Astrocyte (in vitro differentiated cells and primary cell): ENCODE data around the gene STX16. TPM values are rescaled to one million over a fixed set of nuclear protein-coding genes. Genes with fewer than 3 reads are reported as not detected.
A peak's percentile ranks its signal among the peaks of the same experiment; 100 is the strongest.

ENCODE experiments used
- DNase-seq: peaks from one replicate; pipeline ENCODE4 v3.0.0-alpha.2; 2010; ENCODE audit warnings: low read depth
- FAIRE-seq: peaks from 2 replicates; lab custom pipeline; 2011; peaks lifted over from hg19 to GRCh38; lab: Jason Lieb, UNC
- H2AFZ ChIP-seq: 2 replicates; pipeline ENCODE4 v1.6.0; 2012; ENCODE audit warnings: low read depth, low read length, inconsistent platforms
- H3K27ac ChIP-seq: 2 replicates; pipeline ENCODE4 v1.5.1; 2011; ENCODE audit warnings: low read depth, low read length, inconsistent platforms
- H3K27me3 ChIP-seq: 2 replicates; pipeline ENCODE4 v1.6.0; 2011; ENCODE audit warnings: low read length, inconsistent platforms; ENCODE audit not compliant: insufficient read depth
- H3K36me3 ChIP-seq: 2 replicates; pipeline ENCODE4 v1.5.1; 2011; ENCODE audit warnings: low read length, inconsistent platforms; ENCODE audit not compliant: insufficient read depth
- H3K4me1 ChIP-seq: 2 replicates; pipeline ENCODE4 v1.5.1; 2011; ENCODE audit warnings: low read length, inconsistent platforms; ENCODE audit not compliant: insufficient read depth
- H3K4me2 ChIP-seq: 2 replicates; pipeline ENCODE4 v1.6.0; 2012; ENCODE audit warnings: low read length, inconsistent platforms
- H3K4me3 ChIP-seq: 2 replicates; pipeline ENCODE4 v1.5.1; 2011; ENCODE audit warnings: low read depth, mild to moderate bottlenecking, low read length, inconsistent platforms; ENCODE audit not compliant: insufficient read depth
- H3K79me2 ChIP-seq: 2 replicates; pipeline ENCODE4 v1.6.0; 2012; ENCODE audit warnings: mild to moderate bottlenecking, low read length, inconsistent platforms; ENCODE audit not compliant: insufficient read depth
- H3K9ac ChIP-seq: 2 replicates; pipeline ENCODE4 v1.6.0; 2012; ENCODE audit warnings: mild to moderate bottlenecking, low read length, inconsistent platforms
- H3K9me3 ChIP-seq: 2 replicates; pipeline ENCODE4 v1.5.1; 2012; ENCODE audit warnings: low read depth, mild to moderate bottlenecking, low read length, inconsistent platforms; ENCODE audit not compliant: insufficient read depth
- H4K20me1 ChIP-seq: 2 replicates; pipeline ENCODE4 v1.6.0; 2012; ENCODE audit warnings: low read length, inconsistent platforms; ENCODE audit not compliant: insufficient read depth
- H3K27ac Mint-ChIP-seq: one replicate; pipeline ENCODE4 v1.8.0; 2021; ENCODE audit warnings: mild to moderate bottlenecking, mixed read lengths; ENCODE audit not compliant: unreplicated experiment
- H3K27me3 Mint-ChIP-seq: one replicate; pipeline ENCODE4 v1.8.0; 2021; ENCODE audit warnings: low read depth, mixed read lengths; ENCODE audit not compliant: unreplicated experiment
- H3K36me3 Mint-ChIP-seq: one replicate; pipeline ENCODE4 v1.8.0; 2021; ENCODE audit warnings: low read depth, mixed read lengths; ENCODE audit not compliant: unreplicated experiment
- H3K4me1 Mint-ChIP-seq: one replicate; pipeline ENCODE4 v1.8.0; 2021; ENCODE audit warnings: low read depth, mixed read lengths; ENCODE audit not compliant: unreplicated experiment
- H3K4me3 Mint-ChIP-seq: one replicate; pipeline ENCODE4 v1.8.0; 2021; ENCODE audit warnings: mild to moderate bottlenecking, moderate library complexity, mixed read lengths; ENCODE audit not compliant: unreplicated experiment
- H3K9me3 Mint-ChIP-seq: one replicate; pipeline ENCODE4 v1.8.0; 2021; ENCODE audit warnings: mild to moderate bottlenecking, mixed read lengths; ENCODE audit not compliant: unreplicated experiment
- CTCF ChIP-seq: IDR thresholded peaks from 2 replicates; pipeline ENCODE4 v1.5.1; 2011; ENCODE audit warnings: low read depth, mild to moderate bottlenecking, inconsistent platforms, low read length, moderate library complexity; ENCODE audit not compliant: insufficient read depth
- EZH2 ChIP-seq: IDR thresholded peaks from 2 replicates; pipeline ENCODE4 v1.6.1; 2012; ENCODE audit warnings: mild to moderate bottlenecking, low read length, inconsistent platforms; ENCODE audit not compliant: insufficient read depth
- total RNA-seq: library from RNA; stranded (reverse); gene quantifications from 2 replicates; pipeline ENCODE4 v1.2.1, GENCODE V29; 2021

STX16 gene
- total RNA-seq, 1 donor from 2014 or later = 59.3 TPM

GRCh38 chr20:58627212-58628072 lies 23.6 kb upstream of the STX16 start:
- TF ChIP-seq CTCF (no peak), EZH2 (no peak)
- Mint-ChIP-seq H3K36me3 (peaks cover 3% of the 10 kb centered on the region), H3K27me3 (no peaks in the 10 kb centered on the region), H3K4me1 (peaks cover 26% of the 10 kb centered on the region), H3K4me3 (no peak overlapping the region), H3K27ac (peak overlapping the region; percentile 10), H3K9me3 (no peaks in the 10 kb centered on the region)
- no peaks in the 10 kb centered on the region for H3K79me2 ChIP-seq
- H3K27ac ChIP-seq = no peak overlapping the region
- H4K20me1 ChIP-seq = no peaks in the 10 kb centered on the region
- no peaks in the 10 kb centered on the region for H3K36me3 ChIP-seq
- no peak overlapping the region for H3K9ac ChIP-seq
- no peak overlapping the region for H3K4me2 ChIP-seq
- H3K4me1 ChIP-seq = peaks cover 42% of the 10 kb centered on the region
- DNase-seq = no peak
- no peak overlapping the region for H3K4me3 ChIP-seq
- H2AFZ ChIP-seq = no peak overlapping the region
- FAIRE-seq = no peak
- peaks cover 9% of the 10 kb centered on the region for H3K9me3 ChIP-seq
- no peaks in the 10 kb centered on the region for H3K27me3 ChIP-seq

- peak overlapping the region; percentile 34 for H3K27ac Mint-ChIP-seq
- peaks cover 9% of the 10 kb centered on the region for H3K36me3 Mint-ChIP-seq
- no peaks in the 10 kb centered on the region for H3K27me3 ChIP-seq
These were observed 22.4 kb upstream of the STX16 start for GRCh38 chr20:58628491-58629214.

More at GRCh38 chr20:58628491-58629214, 22.4 kb upstream of the STX16 start:
- FAIRE-seq = no peak
- Histone ChIP-seq H3K4me3 (no peak overlapping the region), H4K20me1 (no peaks in the 10 kb centered on the region), H3K36me3 (no peaks in the 10 kb centered on the region), H3K4me1 (peaks cover 31% of the 10 kb centered on the region), H3K27ac (no peak overlapping the region), H3K79me2 (no peaks in the 10 kb centered on the region), H3K9ac (no peak overlapping the region), H3K9me3 (no peaks in the 10 kb centered on the region), H2AFZ (no peak overlapping the region), H3K4me2 (no peak overlapping the region)
- Mint-ChIP-seq H3K4me1 (peaks cover 26% of the 10 kb centered on the region), H3K4me3 (no peak overlapping the region), H3K9me3 (peaks cover 3% of the 10 kb centered on the region), H3K27me3 (no peaks in the 10 kb centered on the region)
- no peak for TF ChIP-seq CTCF
- TF ChIP-seq EZH2 = no peak
- no peak for DNase-seq
